AML-193 (cell line): Measurements from ENCODE around the gene SLC30A7.
A peak's percentile ranks its signal among the peaks of the same experiment; 100 is the strongest.
"Not testable (repeated sequence)": the region's sequence is repeated elsewhere in the genome, so short reads cannot be mapped to it uniquely, and the experiment has no call there.

Experiments used
- DNase-seq, 2 experiments: peaks; one replicate each; lab custom pipeline; 2025; lab: John Stamatoyannopoulos, UW

Gene SLC30A7, protein sequence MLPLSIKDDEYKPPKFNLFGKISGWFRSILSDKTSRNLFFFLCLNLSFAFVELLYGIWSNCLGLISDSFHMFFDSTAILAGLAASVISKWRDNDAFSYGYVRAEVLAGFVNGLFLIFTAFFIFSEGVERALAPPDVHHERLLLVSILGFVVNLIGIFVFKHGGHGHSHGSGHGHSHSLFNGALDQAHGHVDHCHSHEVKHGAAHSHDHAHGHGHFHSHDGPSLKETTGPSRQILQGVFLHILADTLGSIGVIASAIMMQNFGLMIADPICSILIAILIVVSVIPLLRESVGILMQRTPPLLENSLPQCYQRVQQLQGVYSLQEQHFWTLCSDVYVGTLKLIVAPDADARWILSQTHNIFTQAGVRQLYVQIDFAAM

DNA sequence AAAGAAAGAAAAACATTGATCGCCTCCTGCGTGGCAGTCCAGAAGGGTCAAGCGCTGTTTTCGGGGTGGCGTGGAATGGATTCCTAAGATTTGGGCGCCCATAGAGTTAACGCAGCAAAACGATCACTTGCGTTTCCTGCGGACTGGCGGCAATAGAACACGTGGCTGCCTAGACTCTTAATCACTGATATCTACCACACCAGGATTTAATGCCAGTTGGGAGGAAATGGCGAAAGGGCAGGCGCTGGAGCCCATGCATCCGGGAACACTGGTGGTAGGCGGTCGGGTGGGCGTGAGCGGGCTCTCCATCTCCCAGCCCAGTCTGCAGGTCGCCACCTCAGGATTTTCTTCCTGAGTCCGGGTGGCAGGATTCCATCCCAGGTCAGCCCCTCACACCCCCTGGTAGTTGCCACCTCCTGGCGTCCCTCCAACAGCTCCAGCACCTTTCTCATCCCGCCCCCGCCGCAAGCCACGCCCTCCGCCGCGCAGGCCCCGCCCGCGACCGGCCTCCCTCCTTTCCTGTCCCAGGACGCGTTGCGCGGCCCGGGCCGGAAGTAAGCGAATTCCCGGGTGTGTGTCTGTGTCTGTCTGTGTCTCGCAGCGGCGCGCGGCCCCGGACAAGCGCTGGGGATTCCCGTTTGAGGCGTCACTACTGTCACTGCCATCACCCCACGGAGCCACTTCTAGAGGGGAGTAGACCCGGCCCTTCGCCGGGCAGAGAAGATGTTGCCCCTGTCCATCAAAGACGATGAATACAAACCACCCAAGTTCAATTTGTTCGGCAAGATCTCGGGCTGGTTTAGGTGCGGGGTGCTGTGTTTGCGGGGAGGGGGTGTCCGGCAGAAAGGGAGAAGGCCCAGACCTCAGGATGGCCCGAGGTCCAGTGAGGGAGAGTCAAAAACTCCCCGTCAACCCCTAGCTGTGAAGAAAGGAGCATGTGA is at the start of gene SLC30A7:
SLC30A7 (plus strand) TSS at position 551 of the 941 bp plus-strand sequence; CDS start at position 724, 173 bp downstream.
- DNase-seq, result peak; percentile 78 to 80

DNA sequence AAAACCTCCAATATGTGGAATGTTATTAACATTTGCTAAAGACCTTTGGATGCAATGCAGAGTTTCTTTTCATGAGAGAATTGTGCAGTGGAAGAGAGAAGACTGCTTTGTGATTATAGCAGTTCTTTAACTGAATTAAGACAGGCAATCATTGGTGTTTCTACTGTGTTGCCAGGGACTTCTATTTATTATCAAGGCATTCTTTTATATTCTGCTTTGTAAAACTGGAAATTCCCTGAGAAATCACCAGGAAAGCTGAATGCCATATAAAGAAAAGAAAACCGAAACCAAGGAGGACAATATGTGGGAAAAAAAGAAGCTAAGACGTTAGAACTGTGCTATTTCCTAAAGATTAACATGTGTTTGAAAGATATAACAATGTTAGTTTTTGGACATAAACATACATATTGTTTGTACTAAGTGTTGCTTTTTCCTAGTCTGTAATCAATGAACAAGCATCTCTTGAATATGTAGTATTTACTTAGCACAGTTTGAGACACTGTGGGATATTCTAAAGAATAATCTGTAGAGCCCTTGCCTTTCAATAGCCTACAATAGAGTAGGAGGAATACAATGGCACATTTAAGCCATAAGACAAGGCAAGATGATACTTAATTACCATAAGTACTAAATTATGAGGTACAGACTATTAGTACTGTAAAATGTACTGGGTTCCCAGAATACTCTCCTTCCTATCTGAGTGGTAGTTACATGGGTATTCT is 48.4 kb upstream of the SLC30A7 start:
- no peak for DNase-seq

DNA sequence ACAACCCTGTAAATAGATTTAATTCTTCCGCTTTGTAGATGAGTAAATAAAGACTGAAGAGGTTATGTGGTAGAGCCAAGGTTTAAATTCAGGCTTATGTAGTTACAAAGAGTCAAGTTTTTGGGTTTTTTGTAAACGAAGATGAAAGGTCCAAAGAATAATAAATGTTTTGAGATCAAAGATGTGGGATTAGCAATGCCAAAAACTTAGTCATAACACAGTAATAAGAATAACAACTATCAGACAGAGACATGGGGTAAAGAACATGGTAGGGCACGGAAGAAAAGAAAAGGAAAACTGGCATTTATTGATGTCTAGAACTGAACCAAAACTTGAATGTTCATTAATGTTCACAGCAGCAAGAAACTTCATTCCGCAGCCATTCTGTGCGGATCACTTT is 44.2 kb upstream of the SLC30A7 start:
- DNase-seq, result no peak

DNA sequence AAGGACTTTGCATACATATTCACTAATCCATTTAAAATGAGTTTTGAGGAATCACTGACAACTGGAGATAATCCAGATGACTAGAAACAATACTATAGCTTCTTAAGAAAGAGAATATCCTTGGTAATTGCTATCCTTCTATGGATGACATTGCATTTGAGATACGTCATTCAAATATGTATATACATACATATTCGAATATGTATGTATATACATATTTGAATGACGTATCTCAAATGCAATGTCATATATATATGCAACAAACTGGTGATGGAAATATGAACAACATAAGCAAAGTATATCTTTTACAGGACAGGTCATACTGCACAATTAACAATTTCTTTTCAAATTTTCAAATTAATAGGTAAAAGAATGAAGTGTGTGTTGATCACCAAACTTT is 42.9 kb upstream of the SLC30A7 start:
- DNase-seq, result no peak

DNA sequence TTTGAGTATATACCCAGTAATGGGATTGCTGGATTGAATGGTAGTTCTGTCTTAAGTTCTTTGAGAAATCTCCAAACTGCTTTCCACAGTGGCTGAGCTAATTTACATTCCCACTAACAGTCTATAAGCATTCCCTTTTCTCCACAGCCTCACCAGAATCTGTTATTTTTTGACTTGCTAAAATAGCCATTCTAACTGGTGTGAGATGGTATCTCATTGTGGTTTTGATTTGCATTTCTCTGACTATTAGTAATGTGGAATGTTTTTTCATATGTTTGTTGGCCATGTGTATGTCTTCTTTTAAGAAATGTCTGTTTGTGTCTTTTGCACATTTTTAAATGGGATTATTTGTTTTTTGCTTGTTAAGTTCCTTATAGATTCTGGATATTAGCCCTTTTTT is 40.8 kb upstream of the SLC30A7 start:
- DNase-seq, result not testable (repeated sequence)

DNA sequence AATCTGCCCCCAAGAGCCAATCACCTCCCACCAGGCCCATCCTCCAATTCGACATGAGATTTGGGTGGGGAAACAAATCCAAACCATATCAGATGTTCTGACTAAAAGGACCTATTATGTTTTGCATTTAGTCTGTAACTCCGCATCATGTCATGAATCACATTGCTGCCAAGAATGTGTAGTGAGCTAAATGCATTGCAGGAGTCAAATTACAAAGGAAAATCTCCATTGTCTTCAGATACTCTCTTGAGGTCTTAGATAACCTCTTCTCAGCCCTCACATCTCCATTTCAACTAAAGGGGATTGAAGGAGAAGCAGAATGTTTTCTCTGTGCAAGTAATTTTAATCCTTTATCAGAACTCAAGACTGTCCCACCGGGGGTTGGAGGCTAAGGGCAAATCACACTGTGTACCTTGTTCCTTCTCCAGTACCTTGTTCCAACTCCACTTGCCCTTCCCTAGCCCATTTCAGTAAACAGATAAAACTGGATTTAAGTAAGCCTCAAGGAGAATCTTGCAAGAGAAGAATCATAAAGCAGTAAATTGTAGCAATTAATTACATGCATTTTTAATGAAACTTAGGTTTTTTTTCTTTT is 35.4 kb upstream of the SLC30A7 start:
- DNase-seq, result no peak

DNA sequence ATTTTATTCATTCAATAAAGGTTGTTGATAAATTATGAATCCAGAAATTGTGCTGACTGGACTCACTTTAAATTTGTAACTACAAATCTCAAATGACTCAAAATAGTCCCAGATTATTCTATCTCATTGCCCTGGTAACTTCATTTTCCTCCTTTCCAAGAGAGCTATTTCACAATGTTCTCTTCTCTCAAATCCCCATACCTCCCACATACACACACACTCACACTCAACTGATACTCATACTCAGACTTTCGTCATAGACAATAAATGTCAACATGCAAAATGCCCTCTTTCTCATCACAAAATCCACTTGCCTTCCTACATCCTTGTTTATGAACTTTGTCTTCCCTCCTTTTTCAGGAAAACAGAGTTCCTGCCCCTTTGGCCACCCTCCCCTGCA is 34.5 kb upstream of the SLC30A7 start:
- no peak for DNase-seq

DNA sequence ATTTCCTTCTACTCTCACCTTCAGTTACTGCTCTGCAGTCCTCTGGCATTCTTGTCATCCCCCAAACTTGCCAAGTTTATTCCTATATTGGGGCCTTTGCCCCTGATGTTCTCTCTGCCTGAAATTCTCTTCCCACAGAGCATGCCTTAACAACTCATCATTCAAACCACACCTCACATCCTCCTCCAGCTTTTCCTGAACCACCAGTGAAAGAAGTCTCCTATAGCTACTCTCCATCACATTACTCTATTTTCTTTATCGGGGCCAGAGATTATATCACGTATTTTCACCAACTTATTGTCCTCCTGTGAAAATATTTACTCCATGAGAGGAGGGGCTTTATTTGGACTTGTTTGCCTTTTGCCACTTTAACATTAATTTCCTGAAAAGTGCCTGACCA is 33.3 kb upstream of the SLC30A7 start:
- no peak for DNase-seq

DNA sequence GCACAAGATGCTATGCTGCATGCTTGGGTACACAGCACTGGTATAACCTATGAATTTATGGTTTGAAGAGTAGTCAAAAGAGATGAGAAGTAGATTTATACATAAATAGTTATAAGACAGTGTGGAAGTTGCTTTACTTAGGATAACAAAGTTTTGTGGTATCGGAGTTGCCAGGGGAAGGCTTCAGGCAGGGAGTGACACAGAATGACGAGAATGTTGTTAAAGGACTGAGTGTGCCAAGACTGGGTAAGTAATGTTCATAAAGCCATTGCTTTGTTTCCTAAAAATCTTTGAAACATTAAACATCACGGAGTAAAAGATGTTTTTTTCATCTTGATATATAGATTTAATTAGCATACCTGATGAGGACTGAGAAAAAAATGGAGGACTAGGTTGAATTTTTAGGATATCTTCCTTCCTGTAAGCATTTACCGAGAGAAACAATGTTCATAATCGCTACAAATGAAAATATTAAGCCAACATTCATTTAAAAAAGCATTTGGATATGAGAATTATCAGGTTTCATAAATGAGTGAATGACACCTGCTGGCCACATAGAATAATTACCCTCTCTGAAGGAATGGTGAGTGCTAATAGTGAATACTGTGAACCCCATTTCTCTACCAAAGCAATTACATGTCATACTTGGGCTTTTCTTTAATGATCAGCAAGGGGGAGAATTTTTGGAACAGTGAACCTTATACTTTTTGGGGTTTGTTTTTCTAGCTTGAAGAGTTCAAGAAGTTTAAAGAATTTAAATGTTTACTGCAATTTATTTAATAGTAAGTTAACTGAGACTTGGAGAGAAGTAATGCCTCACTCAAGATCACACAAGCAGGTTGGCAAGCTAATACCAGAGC is 29.6 kb upstream of the SLC30A7 start:
- peak; percentile 55 to 66 for DNase-seq

DNA sequence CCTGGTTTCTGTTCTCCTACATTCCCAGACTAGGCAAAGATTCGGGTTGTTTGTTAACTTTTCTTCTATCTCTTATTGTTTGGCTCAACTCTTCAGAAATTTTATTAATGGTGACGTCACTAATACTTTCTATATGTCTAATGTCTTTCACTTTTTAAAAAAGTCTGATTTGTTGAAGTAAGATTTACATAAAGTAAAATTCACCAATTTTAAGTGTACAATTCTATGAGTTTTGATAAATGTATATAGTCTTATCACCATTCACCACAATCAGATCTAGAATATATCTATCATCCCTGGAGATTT is 29.0 kb upstream of the SLC30A7 start:
- no peak for DNase-seq

DNA sequence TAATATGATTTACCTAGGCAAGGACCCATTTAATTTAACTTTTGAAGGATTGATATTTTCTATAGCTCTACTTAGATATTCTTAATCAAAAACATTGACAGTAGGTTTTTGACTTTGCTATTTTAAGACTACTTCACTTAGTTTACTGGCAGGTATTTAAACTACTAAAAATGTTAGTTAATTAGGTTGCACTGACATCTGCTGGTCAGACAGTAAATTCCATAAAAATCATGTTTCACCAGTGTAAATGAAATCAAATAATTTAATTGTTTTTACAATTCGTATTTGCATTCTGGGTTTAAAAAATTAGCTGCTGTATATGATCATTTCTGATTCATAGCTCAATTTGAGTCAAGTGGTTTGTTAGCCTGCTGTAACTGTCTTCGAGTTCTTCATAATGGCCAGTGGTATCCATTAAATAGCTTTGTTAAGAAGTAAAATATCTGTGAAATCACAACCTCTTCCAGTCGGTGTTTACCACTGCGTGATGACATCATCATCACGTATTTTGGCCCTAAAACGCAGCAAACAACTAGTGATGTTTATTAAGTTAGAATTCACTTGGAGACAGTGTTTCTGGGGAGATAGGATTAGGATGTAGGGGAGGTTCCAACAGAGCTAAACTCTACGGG is 27.4 kb upstream of the SLC30A7 start:
- DNase-seq, result peak; percentile 47 to 62

DNA sequence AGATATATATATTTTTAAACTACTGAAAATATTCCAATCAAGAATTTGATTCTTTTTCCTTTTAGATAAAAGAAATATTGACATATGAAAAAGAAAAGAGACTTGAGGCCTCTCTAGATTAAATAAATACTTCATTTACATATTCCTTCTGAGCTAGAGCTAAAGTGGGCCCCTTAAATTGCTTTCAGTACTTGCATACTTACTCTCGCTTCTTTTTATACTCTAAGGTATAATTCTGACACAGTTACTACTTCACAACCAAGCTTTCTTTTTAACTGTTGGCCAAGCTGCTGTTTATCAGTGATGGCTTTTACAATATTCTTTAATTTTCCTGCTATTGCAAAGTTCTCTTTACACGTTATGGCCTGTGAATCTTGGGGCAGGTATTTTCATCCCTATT is 25.9 kb upstream of the SLC30A7 start:
- no peak for DNase-seq

DNA sequence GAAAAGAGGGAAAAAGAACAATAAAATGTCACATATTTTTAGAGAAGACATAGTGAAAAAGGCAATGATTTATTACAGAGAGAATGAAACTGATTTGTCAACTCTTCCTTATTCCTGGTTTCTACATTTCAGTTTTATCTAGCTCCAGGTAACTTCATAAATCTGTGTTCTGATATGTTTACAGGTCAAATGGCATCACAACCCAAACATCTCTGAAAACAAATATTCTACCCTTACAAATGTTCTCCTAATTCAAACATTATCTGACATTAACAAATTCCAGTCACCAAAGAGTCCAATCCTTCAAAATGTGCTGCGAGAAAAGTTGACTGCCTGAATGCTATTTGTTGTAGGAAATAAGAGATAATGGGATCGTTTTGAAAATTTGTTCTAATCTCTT is 21.5 kb upstream of the SLC30A7 start:
- DNase-seq, result no peak

DNA sequence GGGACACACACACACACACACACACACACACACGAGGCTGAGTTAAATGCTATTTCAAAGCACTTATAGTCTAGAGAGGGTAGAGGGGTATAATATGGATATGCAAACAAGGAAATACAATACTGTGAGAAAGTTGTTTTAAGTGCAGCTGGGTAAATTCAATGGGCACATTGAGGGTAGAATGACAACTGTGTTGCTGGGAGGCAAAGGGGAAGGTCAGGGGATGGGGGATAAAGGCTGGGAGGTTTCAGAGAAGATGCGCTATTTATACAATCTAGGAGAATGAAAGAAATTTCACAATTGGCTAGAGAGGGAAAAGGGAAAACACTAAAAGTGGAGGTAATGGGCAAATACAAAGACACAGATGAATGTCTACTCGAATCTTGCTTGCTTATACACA is 20.7 kb upstream of the SLC30A7 start:
- no peak for DNase-seq

DNA sequence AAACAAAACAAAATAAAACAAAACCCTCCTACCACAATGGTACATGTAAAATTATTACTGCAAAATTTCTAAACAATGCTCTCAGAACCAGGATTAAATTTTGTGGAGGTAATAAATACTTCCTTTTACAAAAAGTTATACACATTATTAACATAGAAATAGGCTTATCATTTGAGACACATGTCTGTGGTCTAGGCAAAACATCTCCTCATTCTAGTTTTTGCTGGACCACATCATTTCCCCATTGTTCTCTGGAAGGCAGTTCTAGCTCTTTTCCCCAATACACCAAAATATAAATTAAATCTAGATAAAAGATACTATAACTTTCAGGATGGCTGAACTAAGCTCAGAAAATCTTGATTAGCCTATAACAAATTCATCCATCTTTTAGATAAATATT is 19.6 kb upstream of the SLC30A7 start:
- no peak for DNase-seq

DNA sequence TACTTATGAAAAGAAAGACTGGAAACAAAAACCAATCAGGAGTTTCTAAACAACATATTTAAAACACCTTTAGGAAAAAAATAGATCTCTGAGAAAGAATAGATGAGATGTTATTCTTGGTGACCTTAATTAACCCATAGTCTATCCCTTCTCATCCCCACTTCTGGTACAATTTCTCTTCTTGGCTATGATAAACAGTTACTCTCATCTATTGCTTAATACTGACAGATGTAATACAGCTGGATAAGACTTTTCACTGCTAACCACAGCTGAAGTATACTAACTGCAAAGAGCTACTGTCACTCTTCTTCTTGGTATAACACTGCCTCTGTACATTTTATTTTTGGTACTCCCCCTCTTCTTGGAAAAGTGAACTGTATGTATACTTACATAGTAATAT is 16.5 kb upstream of the SLC30A7 start:
- DNase-seq, result no peak

DNA sequence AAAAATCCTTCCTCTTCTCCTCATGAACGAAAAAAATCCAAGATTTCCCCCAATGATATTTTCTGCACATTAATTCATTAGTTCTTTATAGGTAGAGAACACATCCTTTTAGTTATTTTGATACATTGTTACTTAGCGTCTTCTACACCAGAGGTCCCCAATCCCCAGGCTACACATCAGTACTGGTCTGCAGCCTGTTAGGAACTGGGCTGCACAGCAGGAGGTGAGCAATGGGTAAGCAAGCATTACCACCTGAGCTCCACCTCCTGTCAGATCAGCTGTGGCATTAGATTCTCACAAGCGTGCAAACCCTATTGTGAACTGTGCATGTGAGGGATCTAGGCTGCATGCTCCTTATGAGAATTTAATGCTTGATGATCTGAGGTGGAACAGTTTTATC is 14.2 kb upstream of the SLC30A7 start:
- no peak for DNase-seq

DNA sequence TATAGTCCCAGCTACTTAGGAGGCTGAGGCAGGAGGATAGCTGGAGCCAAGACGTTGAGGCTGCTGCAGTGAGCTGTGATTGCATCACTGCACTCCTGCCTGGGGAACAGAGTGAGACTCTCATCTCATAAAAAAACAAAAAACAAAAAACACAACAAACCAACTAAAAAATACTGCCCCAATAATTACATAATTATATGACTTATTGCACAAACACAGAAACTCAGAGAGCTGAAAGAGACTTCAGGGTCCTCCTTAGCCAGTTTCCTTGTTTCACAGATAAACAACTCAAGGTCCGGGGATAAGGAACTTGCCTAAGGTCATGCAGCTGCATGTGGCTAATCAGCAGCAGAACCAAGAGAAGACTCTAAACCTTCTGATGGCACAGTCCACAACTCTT is 13.2 kb upstream of the SLC30A7 start:
- peak; percentile 34 to 61 for DNase-seq

DNA sequence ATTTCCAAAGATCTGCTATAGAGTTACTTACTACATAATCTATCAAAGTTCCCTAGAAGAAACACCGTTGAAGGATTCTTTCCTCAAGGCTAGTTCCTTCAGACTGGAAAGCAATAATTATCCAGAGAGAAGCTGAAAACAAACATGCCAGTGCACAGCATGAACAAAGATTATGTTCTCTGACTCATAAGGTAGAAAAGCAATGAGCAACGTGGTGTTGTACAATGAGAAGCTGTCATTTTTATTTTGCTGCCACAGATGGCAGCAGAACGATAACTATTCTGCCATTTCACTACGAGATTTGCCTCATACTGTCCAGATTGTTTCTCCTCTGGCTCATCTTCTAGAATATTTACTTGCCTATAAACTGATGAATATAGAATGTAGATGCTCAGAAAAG is 11.9 kb upstream of the SLC30A7 start:
- no peak for DNase-seq

DNA sequence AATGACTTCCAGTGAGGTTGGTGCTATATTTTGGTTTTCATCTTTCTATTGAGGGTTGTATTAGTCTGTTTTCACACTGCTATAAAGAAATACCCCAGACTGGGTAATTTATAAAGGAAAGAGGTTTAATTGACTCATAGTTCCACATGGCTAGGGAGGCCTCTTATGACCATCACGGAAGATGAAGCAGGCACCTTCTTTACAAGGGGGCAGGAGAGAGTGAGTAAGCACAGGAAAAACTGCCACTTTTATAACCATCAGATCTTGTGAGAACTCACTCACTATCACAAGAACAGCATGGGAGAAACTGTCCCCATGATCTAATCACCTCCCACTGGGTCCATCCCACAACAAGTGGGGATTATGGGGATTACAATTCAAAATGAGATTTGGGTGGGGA is 6.9 kb upstream of the SLC30A7 start:
- DNase-seq, result not testable (repeated sequence)
